Activated naive CD8-positive, alpha-beta T cell treated with anti-CD3 and anti-CD28 coated beads, Interleukin-2, amount 50 U/mL, for 16 hours (primary cell): ENCODE data around the gene FERMT3.
"Not testable (repeated sequence)": the region's sequence is repeated elsewhere in the genome, so short reads cannot be mapped to it uniquely, and the experiment has no call there.

Experiments
- DNase-seq: peaks from one replicate; pipeline ENCODE4 v3.0.0-alpha.2; 2020; ENCODE audit warnings: low read depth, low spot score

FERMT3 gene

DNA sequence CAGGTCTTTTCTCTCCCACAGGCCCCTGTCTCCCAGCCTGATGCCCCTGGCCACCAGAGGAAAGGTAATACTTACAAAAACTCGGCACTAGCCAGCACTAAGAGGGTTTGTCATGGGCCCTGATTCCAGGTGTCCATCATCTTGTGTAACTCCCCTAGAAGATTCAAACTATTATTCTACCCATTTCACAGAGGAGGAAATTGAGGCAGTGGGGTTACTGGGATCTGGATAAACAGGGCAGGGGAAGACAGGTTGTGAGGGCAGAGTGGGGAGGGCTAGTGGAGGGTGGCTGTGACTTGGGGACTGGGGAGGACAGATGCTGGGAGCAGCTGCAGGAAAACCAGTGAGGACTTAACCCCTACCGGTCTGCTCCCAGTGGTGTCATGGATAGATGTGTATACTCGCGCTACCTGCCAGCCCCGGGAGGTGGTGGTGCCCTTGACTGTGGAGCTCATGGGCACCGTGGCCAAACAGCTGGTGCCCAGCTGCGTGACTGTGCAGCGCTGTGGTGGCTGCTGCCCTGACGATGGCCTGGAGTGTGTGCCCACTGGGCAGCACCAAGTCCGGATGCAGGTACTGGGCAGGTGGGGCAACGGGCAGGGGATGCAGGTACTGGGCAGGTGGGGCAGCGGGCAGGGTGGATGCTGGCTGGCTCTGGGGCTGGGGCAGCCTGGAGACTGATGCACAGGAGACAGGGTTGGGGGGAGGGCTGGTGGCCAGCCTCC, 29.1 kb downstream of the FERMT3 start:
- DNase-seq = no peak

DNA sequence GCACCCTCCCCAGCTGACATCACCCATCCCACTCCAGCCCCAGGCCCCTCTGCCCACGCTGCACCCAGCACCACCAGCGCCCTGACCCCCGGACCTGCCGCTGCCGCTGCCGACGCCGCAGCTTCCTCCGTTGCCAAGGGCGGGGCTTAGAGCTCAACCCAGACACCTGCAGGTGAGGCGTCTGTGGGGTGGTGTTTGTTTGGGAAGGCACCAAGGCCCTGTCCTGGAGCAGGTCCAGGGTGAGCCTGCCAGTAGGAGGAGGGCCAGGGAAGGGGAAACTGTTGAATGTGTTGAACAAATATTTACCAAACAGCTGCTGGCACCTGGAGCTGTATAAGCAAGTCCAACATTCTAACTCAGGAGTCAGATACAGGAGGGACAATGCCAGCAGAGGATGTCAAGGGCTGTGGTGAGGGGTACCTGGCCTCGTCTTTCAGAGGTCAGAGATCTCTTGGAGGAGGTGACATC, 31.0 kb downstream of the FERMT3 start:
- DNase-seq = no peak

DNA sequence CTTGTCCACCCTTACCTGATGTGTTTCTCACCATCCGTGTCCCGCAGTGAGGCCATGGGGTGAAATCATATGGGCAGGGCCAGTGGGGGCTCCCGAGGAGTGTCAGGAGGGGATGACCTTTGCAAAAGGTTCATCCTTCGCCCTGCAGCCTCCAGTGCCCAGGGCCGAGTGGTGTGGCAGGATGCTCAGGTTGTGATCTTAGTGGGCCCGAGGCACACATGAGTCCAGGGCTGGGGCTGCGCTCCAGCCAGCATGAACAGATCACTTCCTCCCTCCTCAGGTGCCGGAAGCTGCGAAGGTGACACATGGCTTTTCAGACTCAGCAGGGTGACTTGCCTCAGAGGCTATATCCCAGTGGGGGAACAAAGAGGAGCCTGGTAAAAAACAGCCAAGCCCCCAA, 31.6 kb downstream of the FERMT3 start:
- no peak for DNase-seq

- no peak for DNase-seq
These were observed 32.5 kb downstream of the FERMT3 start for GRCh38 chr11:64238999-64239398.

DNA sequence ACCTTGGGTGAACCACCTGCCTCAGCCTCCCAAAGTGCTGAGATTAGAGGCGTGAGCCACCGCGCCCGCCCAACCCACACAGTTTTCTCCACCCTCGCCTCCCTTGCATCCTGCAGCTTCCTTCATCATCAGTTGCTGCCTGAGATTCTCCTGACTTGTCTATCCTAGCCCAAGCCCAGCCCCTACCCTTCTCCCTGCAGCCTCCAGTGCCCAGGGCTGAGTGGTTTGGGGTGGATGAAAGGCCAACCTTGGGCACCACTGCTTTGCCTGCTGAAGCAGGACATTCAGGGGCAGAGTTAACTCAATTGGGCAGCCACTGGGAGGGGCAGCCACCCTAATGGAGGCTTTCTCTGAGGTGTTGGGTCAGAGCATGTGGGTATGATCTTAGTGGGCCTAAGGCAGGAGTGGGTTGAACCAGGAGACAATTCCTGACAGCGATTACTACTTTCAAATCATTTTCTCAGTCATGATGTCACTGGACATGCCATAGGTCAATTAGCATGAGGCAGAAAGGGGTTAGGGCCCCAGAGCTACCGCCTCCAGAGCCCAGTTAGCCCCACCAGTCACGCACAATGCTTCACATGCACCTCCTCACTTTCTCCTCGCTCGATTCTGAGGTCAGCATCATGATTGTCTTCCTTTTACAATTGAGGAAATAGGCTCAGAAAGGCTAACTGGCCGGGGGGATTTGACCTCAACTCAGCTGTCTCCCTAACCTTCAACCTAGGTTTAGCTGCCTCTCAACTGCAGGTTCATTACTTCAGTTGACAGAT, 33.3 kb downstream of the FERMT3 start:
- DNase-seq = no peak

DNA sequence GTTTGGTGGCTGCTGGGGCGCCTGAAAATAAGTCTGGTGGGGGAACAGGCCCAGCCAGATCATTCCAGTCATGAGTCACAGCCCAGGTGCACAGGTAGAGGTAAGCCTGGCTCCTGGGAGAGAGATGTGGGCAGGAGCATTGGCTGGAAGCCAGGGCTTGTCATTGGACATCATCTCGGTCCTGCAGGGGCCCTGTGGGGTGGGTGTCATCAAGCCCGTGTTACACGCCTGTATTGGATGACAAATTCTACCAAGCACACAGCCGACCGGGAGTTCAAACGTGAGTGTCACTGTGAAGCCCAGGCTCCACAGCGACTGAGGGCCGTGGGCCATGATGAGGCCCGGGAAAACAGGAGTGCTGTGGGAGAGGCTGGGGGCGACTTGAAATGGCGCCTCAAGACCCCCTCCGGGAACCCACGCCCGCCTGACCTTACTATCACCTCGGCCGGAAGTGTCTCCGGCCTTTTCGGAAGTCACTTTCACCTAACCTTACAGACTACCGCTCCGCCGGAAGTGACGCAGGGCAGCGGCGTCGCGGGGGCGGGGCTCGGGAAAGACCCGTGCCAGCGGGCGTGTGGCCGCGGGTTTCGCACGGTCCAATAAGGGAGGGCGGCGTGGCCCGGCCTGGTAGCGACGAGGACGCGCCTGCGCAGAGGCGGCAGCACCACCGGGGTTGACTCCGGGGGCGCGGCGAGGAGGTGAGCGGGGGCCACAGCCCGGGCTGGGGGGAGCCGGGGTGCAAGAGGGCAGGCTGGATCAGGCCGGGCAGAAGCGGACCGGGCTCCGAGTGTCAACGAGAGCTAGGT, 34.1 kb downstream of the FERMT3 start, which contains the start of gene FKBP2:
Gene FKBP2 (plus strand): TSS at position 661 of the 806 bp plus-strand sequence. CDS start 1,293 bp downstream, outside the sequence.
- DNase-seq = peak; percentile 95

DNA sequence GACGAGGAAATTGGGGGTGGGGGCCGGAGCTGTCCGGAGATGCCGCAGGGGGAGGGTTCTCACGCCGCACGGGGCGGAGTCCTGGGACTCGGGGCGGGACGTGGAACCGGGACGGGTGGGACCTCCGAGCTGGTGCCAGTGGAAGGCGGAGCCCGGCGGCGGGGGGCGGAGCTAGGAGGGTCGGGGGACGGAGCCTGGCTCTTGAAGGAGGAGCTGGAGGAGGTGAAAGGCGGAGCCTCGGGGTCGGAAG, 34.6 kb downstream of the FERMT3 start:
- DNase-seq = peak; percentile 99

- no peak for DNase-seq
These were observed 35.2 kb downstream of the FERMT3 start for GRCh38 chr11:64241491-64242374.

DNA sequence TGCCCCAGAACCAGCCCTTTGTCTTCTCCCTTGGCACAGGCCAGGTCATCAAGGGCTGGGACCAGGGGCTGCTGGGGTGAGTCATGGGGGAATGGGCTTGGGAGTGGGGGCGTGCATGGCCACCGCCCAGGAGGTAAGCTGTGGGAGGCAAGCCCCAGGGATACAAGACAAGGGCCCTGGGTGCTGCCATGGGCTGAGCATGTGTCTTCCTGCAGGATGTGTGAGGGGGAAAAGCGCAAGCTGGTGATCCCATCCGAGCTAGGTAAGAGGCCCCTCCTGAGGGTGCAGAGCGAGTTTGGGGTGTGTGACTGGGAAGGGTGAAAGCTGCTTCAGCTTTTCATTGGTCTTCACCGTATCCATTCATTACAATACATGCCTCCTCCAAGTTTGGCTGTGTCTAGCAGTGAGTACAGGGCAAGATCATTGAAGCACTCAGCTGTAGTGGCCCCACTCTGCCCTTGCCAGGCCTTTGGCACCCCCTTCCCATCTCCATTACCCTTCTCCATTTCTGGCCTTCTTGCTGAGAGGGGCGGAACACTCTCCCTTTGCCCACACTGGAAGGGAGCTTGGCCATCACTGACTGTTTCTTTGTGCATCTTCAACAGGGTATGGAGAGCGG, 36.8 kb downstream of the FERMT3 start:
- DNase-seq = no peak

DNA sequence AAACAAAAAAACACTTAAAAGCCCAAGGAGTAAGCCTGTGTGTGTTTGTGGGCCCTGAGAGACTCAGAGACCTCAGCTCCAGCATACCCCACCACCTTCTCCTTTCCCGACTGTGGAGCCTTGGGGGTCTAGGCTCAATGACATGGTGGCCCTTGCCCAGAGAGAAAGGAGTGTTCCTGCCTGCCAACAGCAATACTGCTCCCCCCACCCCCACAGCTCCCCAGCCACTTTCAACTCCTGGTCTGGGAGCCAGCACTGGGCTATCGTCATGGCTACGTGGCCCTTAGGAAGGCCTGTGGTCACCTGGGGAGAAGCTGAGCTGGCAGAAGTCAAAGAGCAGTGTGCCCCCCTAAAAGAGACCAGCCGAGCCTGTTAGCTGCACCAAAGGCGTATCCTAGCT, 37.6 kb downstream of the FERMT3 start:
- DNase-seq = no peak

DNA sequence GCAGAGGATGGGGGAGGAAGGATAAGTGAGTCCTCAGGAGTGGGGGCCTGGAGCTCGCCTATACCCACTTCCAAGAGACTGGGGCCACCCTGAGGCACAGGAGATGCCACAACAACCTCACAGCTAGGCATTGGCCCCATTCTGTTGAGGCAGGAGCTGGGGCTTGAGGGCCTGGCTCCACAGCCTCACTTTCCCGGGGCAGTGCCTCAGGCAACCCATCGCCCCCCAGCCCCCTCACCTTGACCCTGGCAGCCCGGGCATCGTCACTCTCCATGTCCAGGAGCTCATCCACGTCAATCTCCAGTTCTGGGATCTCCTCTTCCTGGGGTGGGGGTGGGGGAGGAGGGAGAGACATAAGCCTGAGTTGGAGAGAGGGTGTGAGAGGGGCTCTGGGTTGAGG, 38.4 kb downstream of the FERMT3 start:
- DNase-seq = no peak

DNA sequence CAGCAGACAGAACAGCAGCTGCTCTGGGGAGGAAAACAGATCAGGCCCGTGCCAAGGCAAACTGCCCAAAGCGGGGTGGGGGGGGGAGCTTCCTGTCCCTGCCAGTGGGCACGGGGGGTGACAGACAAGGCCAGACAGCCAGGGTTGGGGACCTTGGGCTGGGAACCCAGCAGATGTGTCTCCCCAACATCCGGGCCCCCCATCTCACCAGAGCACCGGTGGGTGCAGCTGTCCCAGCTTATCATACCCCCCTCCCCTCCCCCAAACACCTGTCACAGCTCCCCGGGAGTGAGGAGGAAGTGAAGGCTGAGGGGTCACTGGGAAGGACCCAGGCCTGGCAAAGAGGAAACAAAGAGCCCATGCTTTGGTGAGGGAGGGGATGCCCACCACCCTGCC, 38.9 kb downstream of the FERMT3 start:
- no peak for DNase-seq

DNA sequence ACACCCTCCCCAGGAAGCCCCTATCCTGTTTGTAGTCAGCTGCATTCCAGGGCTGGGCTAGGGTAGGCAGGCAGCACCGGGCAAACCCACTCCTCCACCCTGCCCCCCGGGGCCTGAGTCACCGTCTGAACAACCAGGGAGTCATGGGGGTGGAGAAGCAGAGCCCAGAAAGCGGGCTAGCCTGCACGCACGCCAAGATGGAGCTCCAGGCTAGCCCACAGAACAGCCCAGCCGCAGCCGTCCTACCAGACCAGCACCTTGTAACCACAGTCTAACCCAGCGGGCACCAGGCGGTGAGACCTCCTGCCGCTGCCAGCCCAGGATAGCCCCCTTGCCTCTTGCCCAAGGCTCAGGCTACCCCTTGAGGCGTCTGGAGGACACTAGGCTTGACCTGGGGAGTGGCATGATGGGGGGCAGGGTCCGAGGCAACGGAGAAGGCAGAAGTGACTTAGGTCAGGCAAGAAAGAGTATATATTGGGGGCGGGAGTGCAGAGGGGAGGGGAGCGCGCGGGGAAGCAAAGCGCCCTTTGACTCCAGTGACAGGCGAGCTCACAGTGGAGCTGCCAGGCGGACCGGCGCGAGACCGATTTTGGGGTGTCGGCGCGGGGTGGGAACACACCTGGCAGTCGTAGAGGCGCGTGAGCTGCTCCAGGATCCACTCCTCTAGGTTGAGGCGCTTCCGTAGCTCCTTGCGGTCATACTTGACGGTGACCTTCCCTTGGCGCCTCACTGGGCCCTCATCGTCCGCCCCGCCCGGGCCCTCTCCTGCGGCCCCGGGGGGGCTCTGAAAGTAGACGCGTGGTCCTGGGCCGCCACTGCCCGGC, 39.5 kb downstream of the FERMT3 start:
- DNase-seq = peak; percentile 67

- DNase-seq = not testable (repeated sequence)
These were observed 40.0 kb downstream of the FERMT3 start for GRCh38 chr11:64246621-64246870.

DNA sequence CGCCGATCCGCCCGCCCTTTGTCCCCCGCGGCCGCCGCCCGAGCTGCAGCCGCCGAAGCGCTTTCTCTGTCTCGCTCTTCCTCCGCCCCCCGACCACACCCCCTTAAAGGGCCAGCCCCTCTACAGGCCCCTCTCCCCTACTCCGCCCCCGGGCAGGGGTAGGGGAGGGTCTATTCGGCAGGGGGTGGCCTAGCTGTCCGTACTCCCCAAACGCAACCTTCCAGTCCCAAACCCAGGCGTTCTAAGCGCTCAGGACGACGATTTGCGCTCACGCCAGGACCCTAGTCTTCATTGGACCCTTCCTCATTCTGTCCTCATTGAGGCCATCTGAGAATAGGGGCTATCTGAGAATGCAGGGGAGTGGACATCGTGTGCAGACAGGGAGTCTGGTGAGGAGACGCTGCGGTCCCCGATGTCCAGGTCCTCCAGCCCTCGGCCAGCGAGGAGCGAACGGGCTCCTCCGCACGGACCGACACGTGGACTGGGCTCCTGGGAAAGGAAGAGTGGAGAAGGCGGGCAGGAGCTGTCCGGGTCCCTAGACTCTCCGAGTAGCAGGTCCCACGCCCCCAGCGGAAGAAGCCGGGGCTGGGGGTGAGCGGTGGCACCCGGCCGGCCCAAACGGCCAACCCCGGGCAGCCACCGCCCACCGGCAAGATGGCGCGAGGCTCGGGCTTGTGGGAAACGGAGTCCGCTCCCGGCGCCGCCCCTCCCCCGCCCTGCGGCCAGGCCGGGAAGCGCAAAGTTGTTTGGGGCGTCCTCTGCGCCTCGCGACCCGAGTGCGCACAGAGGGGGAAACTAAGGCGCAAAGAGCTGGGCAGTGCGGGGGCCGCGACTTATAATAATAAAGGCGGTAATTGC, 40.6 kb downstream of the FERMT3 start, which contains the start of gene PPP1R14B:
Gene PPP1R14B (minus strand): TSS at position 73 of the 858 bp plus-strand sequence. CDS start 270 bp downstream, outside the sequence.
- DNase-seq = peak; percentile 78

DNA sequence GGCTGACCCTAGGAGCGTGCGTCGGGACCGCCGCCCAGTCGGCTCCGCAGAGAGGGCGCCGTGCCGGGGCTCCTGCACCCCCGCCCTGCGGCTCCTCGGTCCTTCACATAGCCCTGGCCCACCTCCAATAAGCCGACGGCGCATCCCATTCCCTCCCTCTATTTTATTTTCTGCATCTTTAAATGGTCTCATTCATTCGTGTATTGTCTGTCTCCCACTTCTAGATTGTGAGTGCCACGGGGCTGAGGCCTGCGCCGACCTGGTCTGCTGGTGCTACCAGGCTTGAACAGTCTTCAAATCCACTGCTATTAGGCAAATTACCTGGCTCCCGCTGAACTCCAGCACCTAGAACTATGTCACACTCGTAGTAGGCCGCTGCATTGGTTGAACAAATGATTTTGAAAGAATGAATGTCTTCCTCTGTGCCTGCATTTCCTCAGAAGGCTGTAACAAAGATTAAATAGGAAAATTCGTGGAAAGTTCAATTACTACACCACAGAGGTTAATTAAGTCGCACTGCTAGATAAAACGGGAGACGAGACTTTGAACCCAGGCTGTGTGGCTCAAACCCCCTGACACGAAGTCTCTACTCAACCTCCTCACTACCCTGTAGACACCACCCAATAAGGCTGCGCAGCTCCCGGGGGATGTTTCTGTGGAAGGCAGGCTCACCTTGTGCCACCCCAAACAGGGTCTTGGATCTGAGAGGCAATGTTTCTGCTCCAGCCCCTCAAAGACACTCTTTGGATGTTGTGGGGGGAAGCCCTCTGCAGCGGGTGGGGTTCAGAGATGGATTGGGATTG, 41.4 kb downstream of the FERMT3 start:
- DNase-seq = no peak

DNA sequence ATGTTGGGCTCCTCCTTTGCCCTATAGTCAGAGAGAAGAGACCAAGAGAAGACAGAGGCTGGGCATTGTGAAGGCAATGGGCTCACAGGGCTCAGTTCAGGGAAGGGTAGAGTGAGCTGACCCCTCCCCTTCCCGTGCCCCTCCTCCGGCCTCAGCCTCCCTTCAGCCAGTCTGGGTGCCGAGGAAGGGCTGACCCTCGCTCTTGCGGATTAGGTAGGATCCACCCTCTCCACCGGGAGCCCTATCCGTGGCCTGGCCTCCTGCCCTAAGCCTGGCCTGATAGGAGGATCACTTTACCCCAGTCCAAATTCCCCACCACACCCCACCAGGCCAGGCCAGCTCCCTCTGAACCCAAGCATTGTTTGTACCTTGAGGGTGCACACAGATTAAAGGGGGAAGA, 42.1 kb downstream of the FERMT3 start:
- DNase-seq = no peak

- DNase-seq = no peak
These were observed 42.5 kb downstream of the FERMT3 start for GRCh38 chr11:64249038-64249437.
